Right lobe of liver (tissue), 6 donors: ENCODE measurements around the gene TCTA. TPM values are rescaled to one million over a fixed set of nuclear protein-coding genes. Genes with fewer than 3 reads are reported as not detected.

Source experiments
- ATAC-seq, 4 donors: fragments of 200-7000 bp; cut with Tn5 transposase; one replicate each; pipeline ENCODE4 v1.9.1; 2020; ENCODE audit warnings: mild to moderate bottlenecking in 4 of 4, moderate library complexity in 4 of 4
- DNase-seq, 3 donors: peaks; one replicate each; pipeline ENCODE4 v3.0.0-alpha.2; 2020
- H3K27ac ChIP-seq, 3 donors: fragments of 200-600 bp; one replicate each; pipeline ENCODE4 v1.8.0; 2022
- H3K27me3 ChIP-seq, 2 donors: fragments of 200-600 bp; one replicate each; pipeline ENCODE4 v1.8.0; 2022
- H3K36me3 ChIP-seq, 4 donors: fragments of 200-600 bp; sonication (generic) in 1 of 4; one replicate each; pipeline versions ENCODE4 v1.5.1 to v1.8.0; 2017 to 2022; ENCODE audit warnings: control low read depth in 1 of 4
- H3K4me1 ChIP-seq, 4 donors: fragments of 200-600 bp; sonication (generic) in 1 of 4; one replicate each; pipeline versions ENCODE4 v1.5.1 to v1.8.0; 2017 to 2022; ENCODE audit warnings: control low read depth in 1 of 4
- H3K4me3 ChIP-seq, 3 donors: fragments of 200-600 bp; one replicate each; pipeline ENCODE4 v1.8.0; 2022
- H3K9me3 ChIP-seq, 4 donors: fragments of 200-600 bp; sonication (generic) in 1 of 4; one replicate each; pipeline versions ENCODE4 v1.5.1 to v1.8.0; 2017 to 2022; ENCODE audit warnings: control low read depth in 1 of 4
- POLR2A ChIP-seq: fragments of 450-650 bp; IDR thresholded peaks from one replicate; pipeline ENCODE4 v1.6.1; 2017; ENCODE audit warnings: antibody characterized with exemption, mild to moderate bottlenecking
- WGBS: methylation state at CpG from one replicate; pipeline ENCODE4 v1.1.6; 2018; ENCODE audit warnings: low coverage, low lambda C conversion rate; ENCODE audit not compliant: insufficient coverage; ENCODE audit errors: missing lambda C conversion rate; 5-methylcytosine and 5-hydroxymethylcytosine counted together
- intact Hi-C, 2 donors: fragments of 100-400 bp; cut with DNase I; formaldehyde crosslinking; loops; one replicate each; pipeline versions ENCODE4 v1.11.2 to v1.14.1; 2022
- total RNA-seq, 6 experiments: library from RNA; depleted of rRNA in 2 of 6; stranded (reverse); fragments of >200 nt in 2 of 6; fragmentation: NEBNext Ultra II Directional in 3 of 6; extraction: Animal tissue kit (Norgen Biotek cat#: 25700) in 3 of 6; gene quantifications; one replicate each; pipeline versions ENCODE4 v1.1.0 to v1.2.4, GENCODE V29; 2016 to 2023
- TF ChIP-seq, protein P1 (sequence below), 4 donors: fragments of 200-600 bp in 3 of 4; fragments of 450-650 bp in 1 of 4; IDR thresholded peaks; one replicate each; pipeline versions ENCODE4 v1.5.1 to v1.8.0; 2016 to 2022; ENCODE audit warnings: antibody characterized with exemption in 4 of 4, mild to moderate bottlenecking in 2 of 4
- donor health status: DM: no; HTN: yes; CAD: no.
- donor health status: DM: no; HTN: no; CAD: no.
- donor health status: DM: no; HTN: no; CAD: no.
- donor health status: DM: no; HTN: yes; CAD: no.
- donor health status: DM: no; HTN: yes; CAD: no.

TCTA gene
- total RNA-seq, 6 experiments from 2014 or later: 15.9 to 26.0 (median 19.4) TPM

DNA sequence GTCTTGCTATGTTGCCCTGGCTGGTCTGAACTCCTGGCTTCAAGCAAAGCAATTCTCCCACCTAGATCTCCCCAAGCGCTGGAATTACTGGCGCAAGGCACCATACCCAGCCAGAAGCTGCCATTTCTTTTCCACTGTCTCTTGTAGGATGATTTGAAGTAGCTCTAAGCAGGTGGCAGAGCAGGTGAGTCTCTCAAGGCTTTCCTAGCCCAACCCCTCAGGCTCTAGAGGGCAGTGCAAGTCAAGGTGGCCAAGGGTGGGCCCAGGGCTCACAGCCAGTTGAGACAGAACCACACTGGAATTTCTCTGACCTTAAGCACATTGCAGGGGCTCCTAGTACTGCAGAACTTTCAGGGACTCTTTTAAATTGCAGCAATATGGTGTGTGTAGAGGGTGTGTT is 42.2 kb downstream of the TCTA start:
- H3K36me3 ChIP-seq: no peaks in the 10 kb centered on the region
- H3K27ac ChIP-seq: no peak overlapping the region
- H3K27me3 ChIP-seq: no peaks in the 10 kb centered on the region
- DNase-seq: no peak
- intact Hi-C loops: no loop called here
- WGBS: 80% methylated on average over 2 of the region's 2 CpGs
- H3K4me1 ChIP-seq: no peaks in the 10 kb centered on the region
- no peak for TF ChIP-seq POLR2A
- TF ChIP-seq, protein P1, sequence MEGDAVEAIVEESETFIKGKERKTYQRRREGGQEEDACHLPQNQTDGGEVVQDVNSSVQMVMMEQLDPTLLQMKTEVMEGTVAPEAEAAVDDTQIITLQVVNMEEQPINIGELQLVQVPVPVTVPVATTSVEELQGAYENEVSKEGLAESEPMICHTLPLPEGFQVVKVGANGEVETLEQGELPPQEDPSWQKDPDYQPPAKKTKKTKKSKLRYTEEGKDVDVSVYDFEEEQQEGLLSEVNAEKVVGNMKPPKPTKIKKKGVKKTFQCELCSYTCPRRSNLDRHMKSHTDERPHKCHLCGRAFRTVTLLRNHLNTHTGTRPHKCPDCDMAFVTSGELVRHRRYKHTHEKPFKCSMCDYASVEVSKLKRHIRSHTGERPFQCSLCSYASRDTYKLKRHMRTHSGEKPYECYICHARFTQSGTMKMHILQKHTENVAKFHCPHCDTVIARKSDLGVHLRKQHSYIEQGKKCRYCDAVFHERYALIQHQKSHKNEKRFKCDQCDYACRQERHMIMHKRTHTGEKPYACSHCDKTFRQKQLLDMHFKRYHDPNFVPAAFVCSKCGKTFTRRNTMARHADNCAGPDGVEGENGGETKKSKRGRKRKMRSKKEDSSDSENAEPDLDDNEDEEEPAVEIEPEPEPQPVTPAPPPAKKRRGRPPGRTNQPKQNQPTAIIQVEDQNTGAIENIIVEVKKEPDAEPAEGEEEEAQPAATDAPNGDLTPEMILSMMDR (IDR thresholded peaks at IDR 0.05): peak; percentile 13 to 47 (median 26)
- no peaks in the 10 kb centered on the region for H3K9me3 ChIP-seq
- peak; percentile 56 to 81 (median 73) for ATAC-seq
- no peak overlapping the region for H3K4me3 ChIP-seq

- TF ChIP-seq, protein P1 (IDR thresholded peaks at IDR 0.05): no peak
- TF ChIP-seq POLR2A: no peak
- H3K4me1 ChIP-seq: no peaks in the 10 kb centered on the region
- H3K9me3 ChIP-seq: no peaks in the 10 kb centered on the region
- ATAC-seq (peak; percentile 24 to 50 (median 36)), DNase-seq (no peak)
- intact Hi-C loops: no loop called here
- 78% methylated on average over 1 of the region's 3 CpGs for WGBS
- peak overlapping the region in 1 of 3 donors; percentile 24 for H3K27ac ChIP-seq
- no peaks in the 10 kb centered on the region for H3K27me3 ChIP-seq
- no peak overlapping the region for H3K4me3 ChIP-seq
- no peaks in the 10 kb centered on the region for H3K36me3 ChIP-seq
Measured at GRCh38 chr3:49454898-49455681, 42.9 kb downstream of the TCTA start.

DNA sequence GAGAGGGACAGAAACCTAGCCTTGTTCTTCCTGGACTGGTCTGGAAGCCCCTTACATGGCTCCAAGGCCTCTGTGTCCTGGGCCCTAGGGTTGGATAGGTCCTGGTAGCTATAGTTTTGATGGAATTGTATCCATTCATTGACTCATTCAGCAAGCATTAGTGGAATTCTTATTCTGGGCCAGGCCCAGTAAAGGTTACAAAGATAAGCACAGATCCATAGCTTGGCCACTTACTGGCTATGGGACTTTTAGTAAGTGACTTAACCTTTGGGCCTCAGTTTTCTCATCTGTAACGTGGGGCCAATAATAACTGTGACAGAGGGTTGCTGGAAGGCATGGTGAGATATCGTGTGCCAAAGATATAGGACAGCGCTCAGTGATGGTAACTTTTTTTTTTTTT is 44.2 kb downstream of the TCTA start:
- DNase-seq (no peak), ATAC-seq (no peak)
- Histone ChIP-seq H3K4me3 (no peak overlapping the region), H3K9me3 (no peaks in the 10 kb centered on the region), H3K27ac (no peak overlapping the region), H3K27me3 (no peaks in the 10 kb centered on the region), H3K4me1 (no peaks in the 10 kb centered on the region), H3K36me3 (no peaks in the 10 kb centered on the region)
- WGBS: 50% methylated on average over 1 of the region's 3 CpGs
- intact Hi-C loops: no loop called here
- TF ChIP-seq, protein P1 (IDR thresholded peaks at IDR 0.05): no peak
- TF ChIP-seq POLR2A: no peak

DNA sequence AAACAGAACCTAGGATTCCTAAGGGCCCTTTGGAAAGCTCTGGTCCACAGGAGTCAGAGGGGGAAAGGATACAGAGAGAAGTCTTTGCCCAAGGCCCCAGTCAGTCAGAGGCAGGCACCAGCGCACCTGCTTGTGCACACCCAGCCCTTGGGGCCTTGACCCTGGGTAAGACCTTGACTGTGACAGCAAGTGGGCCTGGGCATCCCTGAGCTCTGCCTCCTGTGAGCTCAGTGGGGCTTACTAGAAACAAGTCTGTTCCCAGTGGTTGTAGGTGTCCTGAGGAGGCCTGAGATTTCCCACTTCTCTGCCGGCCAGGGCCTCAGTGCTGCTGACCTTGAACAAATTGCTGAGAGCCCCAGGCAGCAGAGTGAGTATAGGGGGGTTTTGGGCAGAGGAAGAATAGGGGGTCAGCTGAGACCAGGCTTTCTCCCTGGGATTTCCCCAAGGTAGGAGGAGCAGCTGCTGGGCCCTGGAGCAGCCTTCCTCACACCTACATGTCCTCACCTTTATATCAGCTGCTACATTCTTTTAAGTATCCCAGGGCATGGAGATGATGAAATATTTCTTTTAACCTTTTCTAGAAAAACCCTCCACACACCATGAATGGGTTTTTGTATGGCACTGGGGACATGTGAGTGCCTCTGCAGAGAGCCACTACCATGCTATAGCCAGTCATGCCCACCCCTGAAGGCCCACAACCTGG is 48.1 kb downstream of the TCTA start:
- no peaks in the 10 kb centered on the region for H3K36me3 ChIP-seq
- TF ChIP-seq POLR2A: no peak
- TF ChIP-seq, protein P1 (IDR thresholded peaks at IDR 0.05): no peak
- WGBS: no CpG with 5 or more reads among the region's 2 CpGs
- ATAC-seq (no peak), DNase-seq (no peak)
- no peaks in the 10 kb centered on the region for H3K9me3 ChIP-seq
- H3K4me3 ChIP-seq: no peak overlapping the region
- H3K27me3 ChIP-seq: no peaks in the 10 kb centered on the region
- H3K4me1 ChIP-seq: peaks cover 0 to 1% (median 0%) of the 10 kb centered on the region in 4 donors
- intact Hi-C loops: no loop called here
- no peak overlapping the region for H3K27ac ChIP-seq
